LNCAP (cell line): ENCODE measurements around the gene SHB.

Experiments used
- TF ChIP-seq, protein P1 (sequence below): fragments of 450-650 bp; IDR thresholded peaks from 2 replicates; pipeline ENCODE4 v1.5.1; 2017; ENCODE audit warnings: mild to moderate bottlenecking

SHB gene

DNA sequence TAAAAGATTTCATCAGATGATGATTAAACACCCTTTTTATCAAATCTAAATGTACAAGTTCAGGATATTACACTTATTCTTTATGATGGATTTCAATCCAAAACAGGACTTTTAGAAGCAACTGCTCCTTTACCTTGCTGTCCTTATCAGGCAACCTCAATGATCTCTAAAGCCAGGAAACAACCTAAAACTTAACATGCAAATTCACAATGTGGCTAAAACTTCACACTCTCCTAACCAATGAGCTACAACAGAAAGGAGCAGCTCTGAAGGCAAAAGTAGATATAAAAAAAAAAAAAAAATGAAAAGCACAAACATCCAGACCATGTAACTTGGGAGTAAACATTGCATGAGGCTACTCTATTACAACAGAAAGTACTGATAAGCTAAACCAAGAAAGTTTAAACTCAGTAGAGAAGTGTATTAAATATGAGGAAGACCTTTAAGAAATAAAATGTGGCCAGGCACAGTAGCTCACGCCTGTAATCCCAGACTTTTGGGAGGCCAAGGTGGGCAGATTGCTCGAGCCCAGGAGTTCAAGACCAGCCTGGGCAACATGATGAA is 188.0 kb downstream of the SHB start:
- TF ChIP-seq, protein P1, sequence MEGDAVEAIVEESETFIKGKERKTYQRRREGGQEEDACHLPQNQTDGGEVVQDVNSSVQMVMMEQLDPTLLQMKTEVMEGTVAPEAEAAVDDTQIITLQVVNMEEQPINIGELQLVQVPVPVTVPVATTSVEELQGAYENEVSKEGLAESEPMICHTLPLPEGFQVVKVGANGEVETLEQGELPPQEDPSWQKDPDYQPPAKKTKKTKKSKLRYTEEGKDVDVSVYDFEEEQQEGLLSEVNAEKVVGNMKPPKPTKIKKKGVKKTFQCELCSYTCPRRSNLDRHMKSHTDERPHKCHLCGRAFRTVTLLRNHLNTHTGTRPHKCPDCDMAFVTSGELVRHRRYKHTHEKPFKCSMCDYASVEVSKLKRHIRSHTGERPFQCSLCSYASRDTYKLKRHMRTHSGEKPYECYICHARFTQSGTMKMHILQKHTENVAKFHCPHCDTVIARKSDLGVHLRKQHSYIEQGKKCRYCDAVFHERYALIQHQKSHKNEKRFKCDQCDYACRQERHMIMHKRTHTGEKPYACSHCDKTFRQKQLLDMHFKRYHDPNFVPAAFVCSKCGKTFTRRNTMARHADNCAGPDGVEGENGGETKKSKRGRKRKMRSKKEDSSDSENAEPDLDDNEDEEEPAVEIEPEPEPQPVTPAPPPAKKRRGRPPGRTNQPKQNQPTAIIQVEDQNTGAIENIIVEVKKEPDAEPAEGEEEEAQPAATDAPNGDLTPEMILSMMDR, result no peak

DNA sequence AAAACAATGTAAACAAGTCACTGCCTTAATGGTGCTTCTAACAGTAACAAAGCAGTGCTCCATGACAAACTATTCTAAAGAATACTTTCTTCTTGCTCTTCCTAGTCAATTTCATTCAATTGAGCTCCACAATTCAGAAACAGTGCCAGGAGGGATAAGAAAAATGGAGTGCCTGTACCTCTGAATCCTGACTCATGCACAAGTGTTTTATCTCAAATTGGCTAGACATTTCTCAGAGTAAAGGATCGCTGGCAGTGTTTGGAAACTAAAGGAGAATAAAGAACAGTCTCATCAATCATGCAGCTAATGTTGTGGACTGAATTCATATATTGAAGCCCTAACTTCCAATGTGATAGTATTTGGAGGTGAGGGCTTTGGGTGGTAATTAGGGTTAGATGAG is 192.7 kb downstream of the SHB start:
- TF ChIP-seq, protein P1, result no peak

DNA sequence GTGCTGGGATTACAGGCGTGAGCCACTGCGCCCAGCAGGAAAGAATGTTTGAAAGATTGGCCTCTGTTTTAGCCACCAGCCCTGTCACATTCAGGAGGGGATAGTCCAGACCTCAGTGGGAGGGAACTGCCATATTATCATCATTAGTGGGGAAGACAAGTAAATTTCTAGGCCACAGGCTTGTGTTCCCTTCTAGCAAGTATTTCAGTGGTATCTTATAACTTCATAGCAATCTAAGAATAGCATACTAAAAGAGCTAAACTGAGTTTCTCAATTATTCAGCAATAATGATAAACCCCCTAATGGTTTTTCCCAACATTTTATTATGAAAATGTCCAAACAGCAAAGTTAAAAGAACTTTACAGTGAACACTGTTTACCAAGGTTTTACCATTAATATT is 195.1 kb downstream of the SHB start:
- TF ChIP-seq, protein P1, result no peak

DNA sequence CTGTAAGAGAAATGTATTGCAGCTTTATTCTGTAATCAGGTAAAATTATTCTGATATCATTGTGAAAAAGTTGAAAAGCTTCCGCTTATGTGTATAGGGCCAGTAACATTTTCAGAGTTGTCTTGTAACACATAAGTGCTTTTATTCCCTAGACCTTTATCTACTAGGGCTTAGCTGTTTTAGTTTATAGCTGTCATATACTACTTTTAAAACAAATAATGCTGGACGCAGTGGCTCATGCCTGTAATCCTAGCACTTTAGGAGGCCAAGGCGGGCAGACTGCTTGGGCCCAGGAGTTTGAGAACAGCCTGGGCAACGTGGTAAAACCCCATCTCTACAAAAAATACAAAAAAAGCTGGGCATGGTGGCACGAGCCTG is 198.2 kb downstream of the SHB start:
- TF ChIP-seq, protein P1, result no peak

DNA sequence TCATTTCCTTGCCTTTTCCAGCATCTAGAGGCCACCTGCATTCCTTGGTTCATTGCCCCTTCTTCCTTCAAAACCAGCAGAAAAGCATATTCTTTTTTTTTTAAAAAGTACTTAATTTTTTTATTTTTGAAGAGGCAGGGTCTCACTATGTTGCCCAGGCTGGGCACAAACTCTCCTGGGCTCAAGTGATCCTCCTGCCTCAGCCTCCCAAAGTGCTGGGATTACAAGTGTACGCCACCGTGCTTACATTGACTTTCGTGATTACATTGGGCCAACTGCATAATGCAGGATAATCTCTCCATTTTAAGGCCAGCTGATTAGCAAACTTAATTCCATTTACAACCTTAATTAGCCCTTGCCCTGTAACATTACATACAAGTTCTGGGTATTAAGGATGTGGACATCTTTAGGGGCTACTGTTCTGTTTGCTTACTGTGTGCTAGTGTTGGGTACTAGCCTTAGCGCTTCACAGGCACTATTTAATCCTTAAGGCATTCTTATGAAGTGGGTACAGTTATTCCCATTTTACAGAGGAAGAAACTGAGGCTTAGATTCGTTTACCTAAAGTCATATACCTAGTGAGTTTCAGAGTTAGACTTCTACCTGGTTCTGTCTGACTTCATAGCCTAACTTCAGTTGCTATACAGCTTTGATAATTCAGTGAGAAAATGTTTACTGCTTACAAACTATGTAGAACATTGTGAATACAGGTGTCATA is 198.8 kb downstream of the SHB start:
- TF ChIP-seq, protein P1, result no peak
